ENCODE measurements around the gene PLAC9. TPM values are rescaled to one million over a fixed set of nuclear protein-coding genes. Genes with fewer than 3 reads are reported as not detected.
"Not testable (repeated sequence)": the region's sequence is repeated elsewhere in the genome, so short reads cannot be mapped to it uniquely, and the experiment has no call there.

PLAC9 gene
- total and polyA plus RNA-seq, 2 experiments from 2014 or later, result 1.1 to 11.0 TPM

DNA sequence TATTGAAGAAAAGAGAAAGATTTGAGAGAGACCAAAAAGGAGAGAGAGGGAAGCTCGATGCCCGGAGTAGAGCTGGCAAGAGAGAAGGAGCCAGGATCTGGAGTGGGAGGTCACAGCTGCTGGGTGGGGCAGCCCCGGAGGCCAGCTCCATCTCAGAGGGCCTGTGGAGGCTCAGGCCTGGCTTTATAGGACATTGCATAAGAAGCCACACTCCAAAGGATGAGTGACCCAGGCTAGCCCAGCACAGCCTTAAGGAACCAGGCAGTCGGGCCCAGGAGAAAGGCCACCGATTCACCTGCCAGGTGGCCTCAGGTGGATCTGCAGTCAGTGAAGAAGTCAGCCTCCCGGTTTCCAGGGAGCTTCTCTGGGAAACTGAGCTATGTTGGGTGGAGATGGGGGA lies 676 bp downstream of the PLAC9 start (continued):
- no peak for TF ChIP-seq ZNF114 (CRISPR knock-in tag; IDR thresholded peaks at IDR 0.05)
- no peak for TF ChIP-seq EZH2 (IDR thresholded peaks at IDR 0.05; ENCODE audit: low read depth, unreplicated experiment)
- TF ChIP-seq, protein P1, sequence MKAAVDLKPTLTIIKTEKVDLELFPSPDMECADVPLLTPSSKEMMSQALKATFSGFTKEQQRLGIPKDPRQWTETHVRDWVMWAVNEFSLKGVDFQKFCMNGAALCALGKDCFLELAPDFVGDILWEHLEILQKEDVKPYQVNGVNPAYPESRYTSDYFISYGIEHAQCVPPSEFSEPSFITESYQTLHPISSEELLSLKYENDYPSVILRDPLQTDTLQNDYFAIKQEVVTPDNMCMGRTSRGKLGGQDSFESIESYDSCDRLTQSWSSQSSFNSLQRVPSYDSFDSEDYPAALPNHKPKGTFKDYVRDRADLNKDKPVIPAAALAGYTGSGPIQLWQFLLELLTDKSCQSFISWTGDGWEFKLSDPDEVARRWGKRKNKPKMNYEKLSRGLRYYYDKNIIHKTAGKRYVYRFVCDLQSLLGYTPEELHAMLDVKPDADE (IDR thresholded peaks at IDR 0.05), result no peak
- TF ChIP-seq JUNB (IDR thresholded peaks at IDR 0.05; ENCODE audit: unreplicated experiment), result no peak
- TF ChIP-seq, protein P2, sequence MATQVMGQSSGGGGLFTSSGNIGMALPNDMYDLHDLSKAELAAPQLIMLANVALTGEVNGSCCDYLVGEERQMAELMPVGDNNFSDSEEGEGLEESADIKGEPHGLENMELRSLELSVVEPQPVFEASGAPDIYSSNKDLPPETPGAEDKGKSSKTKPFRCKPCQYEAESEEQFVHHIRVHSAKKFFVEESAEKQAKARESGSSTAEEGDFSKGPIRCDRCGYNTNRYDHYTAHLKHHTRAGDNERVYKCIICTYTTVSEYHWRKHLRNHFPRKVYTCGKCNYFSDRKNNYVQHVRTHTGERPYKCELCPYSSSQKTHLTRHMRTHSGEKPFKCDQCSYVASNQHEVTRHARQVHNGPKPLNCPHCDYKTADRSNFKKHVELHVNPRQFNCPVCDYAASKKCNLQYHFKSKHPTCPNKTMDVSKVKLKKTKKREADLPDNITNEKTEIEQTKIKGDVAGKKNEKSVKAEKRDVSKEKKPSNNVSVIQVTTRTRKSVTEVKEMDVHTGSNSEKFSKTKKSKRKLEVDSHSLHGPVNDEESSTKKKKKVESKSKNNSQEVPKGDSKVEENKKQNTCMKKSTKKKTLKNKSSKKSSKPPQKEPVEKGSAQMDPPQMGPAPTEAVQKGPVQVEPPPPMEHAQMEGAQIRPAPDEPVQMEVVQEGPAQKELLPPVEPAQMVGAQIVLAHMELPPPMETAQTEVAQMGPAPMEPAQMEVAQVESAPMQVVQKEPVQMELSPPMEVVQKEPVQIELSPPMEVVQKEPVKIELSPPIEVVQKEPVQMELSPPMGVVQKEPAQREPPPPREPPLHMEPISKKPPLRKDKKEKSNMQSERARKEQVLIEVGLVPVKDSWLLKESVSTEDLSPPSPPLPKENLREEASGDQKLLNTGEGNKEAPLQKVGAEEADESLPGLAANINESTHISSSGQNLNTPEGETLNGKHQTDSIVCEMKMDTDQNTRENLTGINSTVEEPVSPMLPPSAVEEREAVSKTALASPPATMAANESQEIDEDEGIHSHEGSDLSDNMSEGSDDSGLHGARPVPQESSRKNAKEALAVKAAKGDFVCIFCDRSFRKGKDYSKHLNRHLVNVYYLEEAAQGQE (IDR thresholded peaks at IDR 0.05; ENCODE audit: unreplicated experiment), result no peak
- TF ChIP-seq NANOG (IDR thresholded peaks at IDR 0.05; ENCODE audit: borderline replicate concordance), result no peak
- no peak for TF ChIP-seq CREB1 (CRISPR knock-in tag; IDR thresholded peaks at IDR 0.05; ENCODE audit: low read depth)

DNA sequence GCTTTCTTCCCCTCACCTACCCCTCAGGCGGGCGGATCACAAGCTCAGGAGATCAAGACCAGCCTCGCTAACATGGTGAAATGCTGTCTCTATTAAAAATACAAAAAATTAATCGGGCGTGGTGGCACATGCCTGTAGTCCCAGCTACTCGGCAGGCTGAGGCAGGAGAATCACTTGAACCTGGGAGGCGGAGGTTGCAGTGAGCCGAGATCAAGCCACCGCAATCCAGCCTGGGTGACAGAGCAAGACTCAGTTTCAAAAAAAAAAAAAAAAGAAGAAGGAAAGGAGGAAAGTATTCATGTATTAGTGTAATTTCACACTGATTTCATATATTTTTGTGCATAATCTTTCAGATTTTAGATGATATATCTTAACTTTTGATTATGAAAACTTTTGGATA lies 1.2 kb downstream of the PLAC9 start:
- Histone ChIP-seq H3K27me3 (ENCODE audit: insufficient read depth) (peaks cover 22% of the 10 kb centered on the region), H3K4me3 (peak overlapping the region; percentile 82), H3K4me2 (peak overlapping the region; percentile 70)
- H3K9me3 Mint-ChIP-seq; H3K79me2 ChIP-seq (replicated peaks; ENCODE audit: insufficient read depth); DNase-seq (ENCODE audit: low spot score); H3K36me3 ChIP-seq (ENCODE audit: insufficient read depth); H3K9me2 ChIP-seq (ENCODE audit: insufficient read depth); H3K27ac ChIP-seq (ENCODE audit: low read depth); H3K4me1 ChIP-seq (ENCODE audit: insufficient read depth); H3K36me3 Mint-ChIP-seq (ENCODE audit: low read depth); H3K27ac Mint-ChIP-seq; ATAC-seq; H2AFZ ChIP-seq; H4K20me1 ChIP-seq (replicated peaks; ENCODE audit: insufficient read depth); H3F3A ChIP-seq (replicated peaks; ENCODE audit: low read depth): not testable (repeated sequence)
- Mint-ChIP-seq H3K27me3 (ENCODE audit: insufficient read depth, low read depth, poor library complexity) (peaks cover 20% of the 10 kb centered on the region), H3K4me1 (peaks cover 25% of the 10 kb centered on the region), H3K4me3 (peak overlapping the region; percentile 74; the same call in 2 of the 3 replicates)

DNA sequence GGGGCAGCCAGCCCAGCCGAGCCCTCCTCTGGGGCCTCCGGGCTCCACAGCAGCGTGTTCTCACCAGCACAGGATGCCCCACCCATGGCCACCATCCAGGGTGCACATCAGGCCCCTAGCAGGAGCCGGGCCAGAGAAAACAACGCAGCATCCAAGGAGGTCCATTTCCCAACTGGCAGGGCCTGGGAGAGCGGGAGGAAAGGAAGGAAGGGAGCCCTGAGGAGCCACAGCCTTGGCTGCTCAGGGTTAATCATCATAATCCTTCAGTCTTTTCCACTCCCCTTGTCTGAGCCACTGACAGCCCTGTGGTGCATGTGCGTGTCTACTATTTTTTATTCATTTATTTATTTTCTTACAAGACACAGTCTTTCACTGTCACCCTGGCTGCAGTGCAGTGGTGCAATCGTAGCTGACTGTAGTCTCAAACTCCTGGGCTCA lies 3.6 kb downstream of the PLAC9 start:
- H3K4me1 ChIP-seq (ENCODE audit: insufficient read depth), result peaks cover 4% of the 10 kb centered on the region; the same call in 1 of the 2 replicates
- no peak overlapping the region for H3K27ac ChIP-seq (ENCODE audit: low read depth)
- Mint-ChIP-seq H3K4me3 (no peak overlapping the region), H3K27me3 (ENCODE audit: insufficient read depth, low read depth, poor library complexity) (peaks cover 22% of the 10 kb centered on the region), H3K27ac (no peak overlapping the region), H3K9me3 (no peaks in the 10 kb centered on the region), H3K4me1 (peaks cover 23% of the 10 kb centered on the region), H3K36me3 (ENCODE audit: low read depth) (no peaks in the 10 kb centered on the region)
- no peaks in the 10 kb centered on the region for H3F3A ChIP-seq (replicated peaks; ENCODE audit: low read depth)
- peak; percentile 34 for DNase-seq (ENCODE audit: low spot score)
- H3K9me2 ChIP-seq (ENCODE audit: insufficient read depth), result no peaks in the 10 kb centered on the region
- no peaks in the 10 kb centered on the region for H4K20me1 ChIP-seq (replicated peaks; ENCODE audit: insufficient read depth)
- peak; percentile 13 for ATAC-seq
- H3K27me3 ChIP-seq (ENCODE audit: insufficient read depth), result peaks cover 22% of the 10 kb centered on the region
- no peaks in the 10 kb centered on the region for H3K79me2 ChIP-seq (replicated peaks; ENCODE audit: insufficient read depth)
- no peak overlapping the region for H3K4me3 ChIP-seq
- H2AFZ ChIP-seq, result no peak overlapping the region
- no peak overlapping the region for H3K4me2 ChIP-seq
- H3K36me3 ChIP-seq (ENCODE audit: insufficient read depth), result no peaks in the 10 kb centered on the region
- TF ChIP-seq CREB1 (CRISPR knock-in tag; IDR thresholded peaks at IDR 0.05; ENCODE audit: low read depth) (no peak), JUNB (IDR thresholded peaks at IDR 0.05; ENCODE audit: unreplicated experiment) (no peak), ZNF331 (CRISPR knock-in tag; IDR thresholded peaks at IDR 0.05; ENCODE audit: low read depth) (no peak)
- TF ChIP-seq, protein P2 (IDR thresholded peaks at IDR 0.05; ENCODE audit: unreplicated experiment), result no peak
